HG03196 (cell line): ENCODE data around the gene ASXL2.
"Not testable (repeated sequence)": the region's sequence is repeated elsewhere in the genome, so short reads cannot be mapped to it uniquely, and the experiment has no call there.

Experiments used
- ATAC-seq: cut with Tn5 transposase; IDR thresholded peaks from one replicate; pipeline ENCODE4 v1.9.1; 2021; ENCODE audit not compliant: unreplicated experiment

ASXL2 gene

GRCh38 chr2:25878361-25879132 is at the start of gene ASXL2:
Gene ASXL2, minus strand, starts transcription at chr2:25878487. Its CDS starts 265 bp downstream, at chr2:25878222.
- ATAC-seq = peak; percentile 93

GRCh38 chr2:25926984-25927756 is 48.9 kb upstream of the ASXL2 start:
- ATAC-seq = no peak

GRCh38 chr2:25922501-25922900 is 44.2 kb upstream of the ASXL2 start:
- ATAC-seq = no peak

- no peak for ATAC-seq
Observed at GRCh38 chr2:25920786-25921415, 42.6 kb upstream of the ASXL2 start.

- no peak for ATAC-seq
Observed at GRCh38 chr2:25920336-25920735, 42.0 kb upstream of the ASXL2 start.

GRCh38 chr2:25917832-25918231 is 39.5 kb upstream of the ASXL2 start:
- no peak for ATAC-seq

GRCh38 chr2:25917411-25917810 is 39.1 kb upstream of the ASXL2 start:
- ATAC-seq = not testable (repeated sequence)

- not testable (repeated sequence) for ATAC-seq
Observed at GRCh38 chr2:25915944-25916772, 37.9 kb upstream of the ASXL2 start.

- not testable (repeated sequence) for ATAC-seq
Observed at GRCh38 chr2:25915411-25915810, 37.1 kb upstream of the ASXL2 start.

GRCh38 chr2:25913696-25913973 is 35.3 kb upstream of the ASXL2 start:
- not testable (repeated sequence) for ATAC-seq

- ATAC-seq = no peak
Observed at GRCh38 chr2:25912851-25913695, 34.8 kb upstream of the ASXL2 start.

- not testable (repeated sequence) for ATAC-seq
Observed at GRCh38 chr2:25909574-25909973, 31.3 kb upstream of the ASXL2 start.

GRCh38 chr2:25905126-25905525 is 26.8 kb upstream of the ASXL2 start:
- no peak for ATAC-seq

GRCh38 chr2:25903216-25903776 is 25.0 kb upstream of the ASXL2 start:
- ATAC-seq = no peak

GRCh38 chr2:25899404-25899970 is 21.2 kb upstream of the ASXL2 start:
- no peak for ATAC-seq

GRCh38 chr2:25897506-25897905 is 19.2 kb upstream of the ASXL2 start:
- no peak for ATAC-seq

- ATAC-seq = not testable (repeated sequence)
Observed at GRCh38 chr2:25896308-25896707, 18.0 kb upstream of the ASXL2 start.

- no peak for ATAC-seq
Observed at GRCh38 chr2:25895610-25896009, 17.3 kb upstream of the ASXL2 start.

- no peak for ATAC-seq
Observed at GRCh38 chr2:25895018-25895417, 16.7 kb upstream of the ASXL2 start.
